ENCODE measurements around the gene RCVRN. TPM values are rescaled to one million over a fixed set of nuclear protein-coding genes. Genes with fewer than 3 reads are reported as not detected.

Gene RCVRN
- total RNA-seq, 2 donors from 2014 or later, result 0.14 TPM; not detected in 1

GRCh38 chr17:9937901-9938300, 32.8 kb upstream of the RCVRN start:
- Histone ChIP-seq H3K27me3 (replicated peaks; ENCODE audit: insufficient read depth) (no peaks in the 10 kb centered on the region), H3K36me3 (no peaks in the 10 kb centered on the region), H3K4me1 (ENCODE audit: control insufficient read depth in 1 of 2, low read depth in 2 of 2) (peaks cover 0 to 12% of the 10 kb centered on the region in 2 donors), H3K4me3 (no peak overlapping the region), H3K27ac (peak overlapping the region in 1 of 2 donors; percentile 15), H3K9me3 (no peaks in the 10 kb centered on the region)
- ATAC-seq (ENCODE audit: insufficient number of reproducible peaks, low FRiP score, low read depth), result no peak
- TF ChIP-seq CTCF (IDR thresholded peaks at IDR 0.05), result no peak
- DNase-seq (ENCODE audit: low spot score), result no peak

GRCh38 chr17:9937241-9937761, 32.2 kb upstream of the RCVRN start:
- H3K36me3 ChIP-seq, result no peaks in the 10 kb centered on the region
- H3K9me3 ChIP-seq, result no peaks in the 10 kb centered on the region
- no peak for DNase-seq (ENCODE audit: low spot score)
- H3K4me3 ChIP-seq, result no peak overlapping the region
- no peak for ATAC-seq (ENCODE audit: insufficient number of reproducible peaks, low FRiP score, low read depth)
- H3K27me3 ChIP-seq (replicated peaks; ENCODE audit: insufficient read depth), result no peaks in the 10 kb centered on the region
- no peak for TF ChIP-seq CTCF (IDR thresholded peaks at IDR 0.05)
- peak overlapping the region in 1 of 2 donors; percentile 15 for H3K27ac ChIP-seq
- H3K4me1 ChIP-seq (ENCODE audit: control insufficient read depth in 1 of 2, low read depth in 2 of 2), result peaks cover 0 to 12% of the 10 kb centered on the region in 2 donors

GRCh38 chr17:9936095-9936494, 31.0 kb upstream of the RCVRN start:
- peaks cover 0 to 12% of the 10 kb centered on the region in 2 donors for H3K4me1 ChIP-seq (ENCODE audit: control insufficient read depth in 1 of 2, low read depth in 2 of 2)
- no peak for TF ChIP-seq CTCF (IDR thresholded peaks at IDR 0.05)
- H3K27ac ChIP-seq, result no peak overlapping the region
- no peaks in the 10 kb centered on the region for H3K9me3 ChIP-seq
- H3K27me3 ChIP-seq (replicated peaks; ENCODE audit: insufficient read depth), result no peaks in the 10 kb centered on the region
- H3K4me3 ChIP-seq, result no peak overlapping the region
- no peaks in the 10 kb centered on the region for H3K36me3 ChIP-seq
- ATAC-seq (ENCODE audit: insufficient number of reproducible peaks, low FRiP score, low read depth) (no peak), DNase-seq (ENCODE audit: low spot score) (no peak)

GRCh38 chr17:9935408-9935807, 30.3 kb upstream of the RCVRN start:
- H3K4me3 ChIP-seq, result no peak overlapping the region
- peaks cover 0 to 12% of the 10 kb centered on the region in 2 donors for H3K4me1 ChIP-seq (ENCODE audit: control insufficient read depth in 1 of 2, low read depth in 2 of 2)
- DNase-seq (ENCODE audit: low spot score) (no peak), ATAC-seq (ENCODE audit: insufficient number of reproducible peaks, low FRiP score, low read depth) (no peak)
- H3K27me3 ChIP-seq (replicated peaks; ENCODE audit: insufficient read depth), result no peaks in the 10 kb centered on the region
- no peaks in the 10 kb centered on the region for H3K36me3 ChIP-seq
- TF ChIP-seq CTCF (IDR thresholded peaks at IDR 0.05), result no peak
- no peak overlapping the region for H3K27ac ChIP-seq
- H3K9me3 ChIP-seq, result no peaks in the 10 kb centered on the region

- ATAC-seq (ENCODE audit: insufficient number of reproducible peaks, low FRiP score, low read depth), result no peak
- no peak overlapping the region for H3K27ac ChIP-seq
- H3K36me3 ChIP-seq, result no peaks in the 10 kb centered on the region
These were observed 29.3 kb upstream of the RCVRN start for GRCh38 chr17:9934331-9934730.

More at GRCh38 chr17:9934331-9934730, 29.3 kb upstream of the RCVRN start:
- Histone ChIP-seq H3K4me1 (ENCODE audit: control insufficient read depth in 1 of 2, low read depth in 2 of 2) (peaks cover 0 to 12% of the 10 kb centered on the region in 2 donors), H3K9me3 (no peaks in the 10 kb centered on the region), H3K4me3 (no peak overlapping the region), H3K27me3 (replicated peaks; ENCODE audit: insufficient read depth) (no peaks in the 10 kb centered on the region)
- no peak for DNase-seq (ENCODE audit: low spot score)
- TF ChIP-seq CTCF (IDR thresholded peaks at IDR 0.05), result no peak

All from thoracic aorta (tissue), 2 donors.